Kidney epithelial cell (primary cell): Measurements from ENCODE around the gene TMEM145. TPM values are rescaled to one million over a fixed set of nuclear protein-coding genes. Genes with fewer than 3 reads are reported as not detected.

Source experiments
- DNase-seq: peaks from one replicate; pipeline ENCODE4 v3.0.0-alpha.2; 2010; ENCODE audit warnings: low read depth
- H3K27me3 ChIP-seq: 2 replicates; pipeline ENCODE4 v1.6.0; 2011; ENCODE audit warnings: low read length; ENCODE audit not compliant: control insufficient read depth, insufficient read depth
- H3K36me3 ChIP-seq: 2 replicates; pipeline ENCODE4 v1.5.1; 2011; ENCODE audit warnings: low read length; ENCODE audit not compliant: control insufficient read depth, insufficient read depth
- H3K4me3 ChIP-seq: 2 replicates; pipeline ENCODE4 v1.5.1; 2011; ENCODE audit warnings: low read depth, mild to moderate bottlenecking, control low read depth, low read length
- CTCF ChIP-seq: IDR thresholded peaks from 2 replicates; pipeline ENCODE4 v1.5.1; 2011; ENCODE audit warnings: mild to moderate bottlenecking, moderate library complexity, low read length, control low read depth, inconsistent platforms; ENCODE audit not compliant: insufficient read depth, poor library complexity, severe bottlenecking
- total RNA-seq: library from RNA; depleted of rRNA; stranded (reverse); fragments of >200 nt; gene quantifications from 2 replicates; pipeline ENCODE4 v1.2.3, GENCODE V29; 2015

TMEM145 gene
- total RNA-seq, 1 donor from 2014 or later = 0.54 TPM

- Histone ChIP-seq H3K27me3 (no peaks in the 10 kb centered on the region), H3K4me3 (peak overlapping the region; percentile 62), H3K36me3 (no peaks in the 10 kb centered on the region)
- DNase-seq = no peak
- TF ChIP-seq CTCF = no peak
Measured at GRCh38 chr19:42280815-42281145, 32.3 kb upstream of the TMEM145 start.

- Histone ChIP-seq H3K27me3 (no peaks in the 10 kb centered on the region), H3K36me3 (no peaks in the 10 kb centered on the region), H3K4me3 (peak overlapping the region; percentile 62)
- TF ChIP-seq CTCF = no peak
- no peak for DNase-seq
Measured at GRCh38 chr19:42281146-42281826, 31.8 kb upstream of the TMEM145 start.

GRCh38 chr19:42281827-42282762, 31.0 kb upstream of the TMEM145 start:
- peak overlapping the region; percentile 3 for H3K4me3 ChIP-seq
- H3K36me3 ChIP-seq = no peaks in the 10 kb centered on the region
- no peak for TF ChIP-seq CTCF
- H3K27me3 ChIP-seq = no peaks in the 10 kb centered on the region
- DNase-seq = no peak

- no peak for DNase-seq
Measured at GRCh38 chr19:42282819-42283187, 30.3 kb upstream of the TMEM145 start.

GRCh38 chr19:42283188-42284065, 29.7 kb upstream of the TMEM145 start:
- H3K27me3 ChIP-seq = no peaks in the 10 kb centered on the region
- no peak for TF ChIP-seq CTCF
- H3K36me3 ChIP-seq = peaks cover 1% of the 10 kb centered on the region
- no peak for DNase-seq
- H3K4me3 ChIP-seq = peak overlapping the region; percentile 62

More at GRCh38 chr19:42282819-42283187, 30.3 kb upstream of the TMEM145 start:
- Histone ChIP-seq H3K27me3 (no peaks in the 10 kb centered on the region), H3K36me3 (peaks cover 1% of the 10 kb centered on the region), H3K4me3 (no peak overlapping the region)
- no peak for TF ChIP-seq CTCF
